Neutrophil (primary cell): ENCODE data around the gene RNF220.
A peak's percentile ranks its signal among the peaks of the same experiment; 100 is the strongest.

Experiments used
- H3K27ac ChIP-seq: fragments of 200-600 bp; sonication (generic); 2 replicates; pipeline ENCODE4 v1.5.1; 2016; ENCODE audit warnings: mild to moderate bottlenecking, moderate library complexity
- H3K27me3 ChIP-seq: fragments of 200-600 bp; sonication (generic); 2 replicates; pipeline ENCODE4 v1.6.0; 2016; ENCODE audit warnings: mild to moderate bottlenecking
- H3K36me3 ChIP-seq: fragments of 200-600 bp; sonication (generic); 2 replicates; pipeline ENCODE4 v1.5.1; 2017
- H3K4me1 ChIP-seq, 2 experiments: fragments of 200-600 bp in 1 of 2; sonication (generic) in 1 of 2; 1 replicate in 1 of 2; 2 replicates in 1 of 2; pipeline versions ENCODE4 v1.5.1 to v1.6.1; 2013 to 2016; ENCODE audit warnings: low read depth in 1 of 2, low read length in 1 of 2, mild to moderate bottlenecking in 1 of 2, moderate library complexity in 1 of 2; ENCODE audit not compliant: control insufficient read depth in 1 of 2, insufficient read depth in 1 of 2
- H3K4me3 ChIP-seq, 2 experiments: fragments of 200-600 bp in 1 of 2; sonication (generic) in 1 of 2; 1 replicate in 1 of 2; 2 replicates in 1 of 2; pipeline ENCODE4 v1.5.1; 2013 to 2016; ENCODE audit warnings: low read depth in 1 of 2, low read length in 1 of 2, mild to moderate bottlenecking in 1 of 2, moderate library complexity in 1 of 2
- H3K9me3 ChIP-seq: fragments of 200-600 bp; sonication (generic); 2 replicates; pipeline ENCODE4 v1.5.1; 2016
- TF ChIP-seq, protein P1 (sequence below): fragments of 200-600 bp; sonication (generic); IDR thresholded peaks from 2 replicates; pipeline ENCODE4 v1.5.1; 2016; ENCODE audit warnings: antibody characterized with exemption

The RNF220 gene

GRCh38 chr1:44419901-44420300, 14.8 kb downstream of the RNF220 start:
- Histone ChIP-seq H3K4me1 (peaks cover 23 to 39% of the 10 kb centered on the region in 2 experiments), H3K27me3 (peaks cover 57% of the 10 kb centered on the region), H3K36me3 (no peaks in the 10 kb centered on the region), H3K4me3 (no peak overlapping the region), H3K27ac (no peak overlapping the region), H3K9me3 (no peaks in the 10 kb centered on the region)
- TF ChIP-seq, protein P1, sequence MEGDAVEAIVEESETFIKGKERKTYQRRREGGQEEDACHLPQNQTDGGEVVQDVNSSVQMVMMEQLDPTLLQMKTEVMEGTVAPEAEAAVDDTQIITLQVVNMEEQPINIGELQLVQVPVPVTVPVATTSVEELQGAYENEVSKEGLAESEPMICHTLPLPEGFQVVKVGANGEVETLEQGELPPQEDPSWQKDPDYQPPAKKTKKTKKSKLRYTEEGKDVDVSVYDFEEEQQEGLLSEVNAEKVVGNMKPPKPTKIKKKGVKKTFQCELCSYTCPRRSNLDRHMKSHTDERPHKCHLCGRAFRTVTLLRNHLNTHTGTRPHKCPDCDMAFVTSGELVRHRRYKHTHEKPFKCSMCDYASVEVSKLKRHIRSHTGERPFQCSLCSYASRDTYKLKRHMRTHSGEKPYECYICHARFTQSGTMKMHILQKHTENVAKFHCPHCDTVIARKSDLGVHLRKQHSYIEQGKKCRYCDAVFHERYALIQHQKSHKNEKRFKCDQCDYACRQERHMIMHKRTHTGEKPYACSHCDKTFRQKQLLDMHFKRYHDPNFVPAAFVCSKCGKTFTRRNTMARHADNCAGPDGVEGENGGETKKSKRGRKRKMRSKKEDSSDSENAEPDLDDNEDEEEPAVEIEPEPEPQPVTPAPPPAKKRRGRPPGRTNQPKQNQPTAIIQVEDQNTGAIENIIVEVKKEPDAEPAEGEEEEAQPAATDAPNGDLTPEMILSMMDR: no peak

DNA sequence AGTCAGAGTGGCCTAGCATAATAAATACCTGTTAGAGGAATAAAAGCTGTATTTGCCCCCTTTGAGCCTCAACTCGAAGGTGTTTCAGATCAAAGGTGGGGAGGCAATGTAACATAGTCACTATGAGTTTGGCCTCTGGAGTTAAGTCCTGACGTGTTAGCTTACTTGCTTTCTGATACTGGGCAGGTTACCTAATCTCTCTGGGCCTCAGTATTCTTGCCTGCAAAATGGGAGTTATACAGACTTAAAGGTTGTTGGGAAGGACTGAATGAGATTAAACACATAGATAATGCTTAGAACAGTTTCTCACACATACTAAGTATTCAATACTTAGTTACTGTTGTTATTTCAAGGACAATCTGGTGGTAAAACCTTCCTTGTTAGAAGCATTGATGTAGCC, 15.5 kb downstream of the RNF220 start:
- Histone ChIP-seq H3K4me1 (peaks cover 23 to 45% of the 10 kb centered on the region in 2 experiments), H3K27me3 (peaks cover 51% of the 10 kb centered on the region), H3K4me3 (no peak overlapping the region), H3K27ac (no peak overlapping the region), H3K9me3 (no peaks in the 10 kb centered on the region), H3K36me3 (no peaks in the 10 kb centered on the region)
- TF ChIP-seq, protein P1: no peak

- Histone ChIP-seq H3K27me3 (peaks cover 42% of the 10 kb centered on the region), H3K36me3 (no peaks in the 10 kb centered on the region), H3K4me3 (no peak overlapping the region), H3K4me1 (peaks cover 23 to 46% of the 10 kb centered on the region in 2 experiments), H3K27ac (no peak overlapping the region), H3K9me3 (no peaks in the 10 kb centered on the region)
- TF ChIP-seq, protein P1: no peak
Measured at GRCh38 chr1:44421446-44421884, 16.4 kb downstream of the RNF220 start.

DNA sequence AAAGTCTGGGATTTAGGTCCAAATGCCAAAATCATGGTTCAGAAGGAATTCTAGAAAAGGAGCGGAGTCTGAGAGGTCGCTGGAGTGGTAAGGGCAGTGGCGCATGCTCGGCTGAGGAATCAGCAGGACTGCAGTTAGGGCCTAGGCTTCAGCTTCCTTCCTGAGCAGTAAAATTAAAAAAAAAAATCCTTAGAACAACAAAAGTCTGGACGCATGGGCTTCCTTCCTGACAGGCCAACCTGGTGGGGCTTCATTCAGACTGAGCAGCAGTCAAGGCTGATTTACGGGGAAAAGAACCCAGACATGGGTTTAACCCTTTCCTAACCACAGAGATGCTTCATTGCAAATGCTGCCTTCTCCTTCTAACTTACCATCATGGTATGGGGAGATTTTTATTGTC, 17.1 kb downstream of the RNF220 start:
- TF ChIP-seq, protein P1: no peak
- Histone ChIP-seq H3K36me3 (no peaks in the 10 kb centered on the region), H3K4me3 (no peak overlapping the region), H3K9me3 (no peaks in the 10 kb centered on the region), H3K27me3 (peaks cover 35% of the 10 kb centered on the region), H3K4me1 (peaks cover 22 to 44% of the 10 kb centered on the region in 2 experiments), H3K27ac (no peak overlapping the region)

DNA sequence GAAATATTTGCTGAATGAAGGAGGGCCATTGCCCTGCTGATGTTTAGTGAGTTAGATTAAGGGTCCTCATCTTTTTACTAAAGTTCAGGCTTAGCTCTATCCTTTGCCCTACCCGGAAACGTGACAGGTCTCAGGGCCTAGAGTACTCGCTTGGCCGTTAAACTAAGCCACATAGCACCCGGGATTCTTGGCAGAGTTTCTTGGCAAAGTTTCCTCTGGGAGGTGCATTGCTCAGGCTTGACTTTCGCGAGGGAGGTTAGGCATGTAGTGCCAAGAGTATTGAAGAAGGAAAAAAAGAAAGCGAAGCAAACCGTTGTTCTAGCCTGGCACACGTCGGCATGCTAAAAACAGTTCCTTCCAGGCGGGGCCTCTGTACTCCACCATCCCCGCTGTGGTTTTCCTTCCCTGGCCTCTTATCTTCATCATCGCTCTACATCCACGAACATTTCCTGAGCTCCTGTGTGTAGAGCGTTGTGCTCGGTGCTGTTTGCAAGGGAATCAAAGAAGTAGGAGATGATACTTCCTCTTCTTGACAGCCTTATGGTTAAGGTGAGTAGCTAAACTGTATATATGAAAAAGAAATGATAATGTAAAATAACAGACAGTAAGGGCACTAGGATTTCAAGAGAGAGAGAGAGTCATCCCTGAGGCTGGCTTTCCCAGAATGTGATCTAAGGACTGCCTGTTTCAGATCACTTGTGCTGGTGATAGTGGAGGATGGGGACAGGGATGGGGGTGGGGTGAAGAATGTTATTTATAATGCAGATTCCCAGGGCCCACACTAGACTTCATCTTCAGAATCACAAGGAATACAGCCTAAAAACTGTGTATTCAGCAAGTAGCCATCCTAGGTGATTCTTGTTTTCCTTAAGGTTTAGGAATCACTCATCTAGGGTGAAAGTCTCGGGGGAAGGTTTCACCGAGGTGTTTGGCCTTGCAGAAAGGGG, 18.8 kb downstream of the RNF220 start:
- H3K36me3 ChIP-seq: no peaks in the 10 kb centered on the region
- peaks cover 18% of the 10 kb centered on the region for H3K27me3 ChIP-seq
- peaks cover 9 to 27% of the 10 kb centered on the region in 2 experiments for H3K4me1 ChIP-seq
- TF ChIP-seq, protein P1: no peak
- peak overlapping the region; percentile 50 to 53 for H3K4me3 ChIP-seq
- peak overlapping the region; percentile 20 for H3K27ac ChIP-seq
- no peaks in the 10 kb centered on the region for H3K9me3 ChIP-seq
